GM06990 (cell line): ENCODE measurements around the gene ZBTB7C.

Experiments
- DNase-seq: peaks from one replicate; pipeline ENCODE4 v3.0.0-alpha.2; 2011; ENCODE audit not compliant: insufficient read length; ENCODE audit errors: extremely low read depth
- H3K27me3 ChIP-seq: replicated peaks from 2 replicates; pipeline ENCODE4 v1.6.0; 2011; ENCODE audit warnings: low read length; ENCODE audit not compliant: control insufficient read depth, insufficient read depth
- H3K36me3 ChIP-seq: 2 replicates; pipeline ENCODE4 v1.5.1; 2011; ENCODE audit warnings: low read length; ENCODE audit not compliant: control insufficient read depth, insufficient read depth
- H3K4me3 ChIP-seq: replicated peaks from 2 replicates; pipeline ENCODE4 v1.5.1; 2011; ENCODE audit warnings: low read depth, mild to moderate bottlenecking, control low read depth, low read length
- CTCF ChIP-seq: IDR thresholded peaks from 2 replicates; pipeline ENCODE4 v1.5.1; 2011; ENCODE audit warnings: low read length, control low read depth, mild to moderate bottlenecking, inconsistent platforms; ENCODE audit not compliant: insufficient read depth, poor library complexity, severe bottlenecking

The ZBTB7C gene

GRCh38 chr18:48407358-48407757 lies 1.8 kb downstream of the ZBTB7C start:
- H3K36me3 ChIP-seq, result no peaks in the 10 kb centered on the region
- TF ChIP-seq CTCF, result no peak
- H3K4me3 ChIP-seq, result no peak overlapping the region
- no peak for DNase-seq
- H3K27me3 ChIP-seq, result peaks cover 5% of the 10 kb centered on the region

GRCh38 chr18:48405978-48406377 lies 3.2 kb downstream of the ZBTB7C start:
- TF ChIP-seq CTCF, result no peak
- Histone ChIP-seq H3K4me3 (no peak overlapping the region), H3K36me3 (no peaks in the 10 kb centered on the region), H3K27me3 (peaks cover 4% of the 10 kb centered on the region)
- DNase-seq, result no peak

- H3K27me3 ChIP-seq, result peaks cover 4% of the 10 kb centered on the region
- TF ChIP-seq CTCF, result no peak
- no peaks in the 10 kb centered on the region for H3K36me3 ChIP-seq
- no peak for DNase-seq
- no peak overlapping the region for H3K4me3 ChIP-seq
Measured at GRCh38 chr18:48404716-48405507, 4.3 kb downstream of the ZBTB7C start.

- no peaks in the 10 kb centered on the region for H3K36me3 ChIP-seq
- H3K4me3 ChIP-seq, result no peak overlapping the region
- TF ChIP-seq CTCF, result no peak
- peaks cover 4% of the 10 kb centered on the region for H3K27me3 ChIP-seq
- no peak for DNase-seq
Measured at GRCh38 chr18:48402953-48403352, 6.2 kb downstream of the ZBTB7C start.

- no peak for TF ChIP-seq CTCF
- Histone ChIP-seq H3K27me3 (no peaks in the 10 kb centered on the region; the same call in none of the 2 replicates), H3K36me3 (no peaks in the 10 kb centered on the region), H3K4me3 (no peak overlapping the region)
- no peak for DNase-seq
Measured at GRCh38 chr18:48399303-48400075, 9.7 kb downstream of the ZBTB7C start.
